Progenitor cell of endocrine pancreas (in vitro differentiated cells): ENCODE measurements around the gene OIT3. TPM values are rescaled to one million over a fixed set of nuclear protein-coding genes. Genes with fewer than 3 reads are reported as not detected.
"Not testable (repeated sequence)": the region's sequence is repeated elsewhere in the genome, so short reads cannot be mapped to it uniquely, and the experiment has no call there.

Source experiments
- DNase-seq: peaks from one replicate; pipeline ENCODE4 v3.0.0; 2021; ENCODE audit warnings: low spot score; ENCODE audit not compliant: unreplicated experiment
- H3K27ac Mint-ChIP-seq: 2 replicates; pipeline ENCODE4 v1.8.0; 2021; ENCODE audit warnings: mild to moderate bottlenecking, moderate library complexity, mixed read lengths
- H3K27me3 Mint-ChIP-seq: 2 replicates; pipeline ENCODE4 v1.8.0; 2021; ENCODE audit warnings: mixed read lengths
- H3K36me3 Mint-ChIP-seq: 2 replicates; pipeline ENCODE4 v1.8.0; 2022; ENCODE audit warnings: mixed read lengths; ENCODE audit not compliant: insufficient read depth
- H3K4me1 Mint-ChIP-seq: 2 replicates; pipeline ENCODE4 v1.8.0; 2021; ENCODE audit warnings: low read depth, mixed read lengths
- H3K4me3 Mint-ChIP-seq: 2 replicates; pipeline ENCODE4 v1.8.0; 2021; ENCODE audit warnings: low read depth, mild to moderate bottlenecking, moderate library complexity, mixed read lengths
- H3K9me3 Mint-ChIP-seq: 2 replicates; pipeline ENCODE4 v1.8.0; 2021; ENCODE audit warnings: low read depth, mixed read lengths
- total RNA-seq: library from RNA; stranded (reverse); gene quantifications from 2 replicates; pipeline ENCODE4 v1.2.1, GENCODE V29; 2021
- TF ChIP-seq, protein P1 (sequence below): fragments of 200-600 bp; sonication (generic); IDR thresholded peaks from one replicate; pipeline ENCODE4 v1.5.0; 2021; ENCODE audit warnings: antibody characterized with exemption, mild to moderate bottlenecking; ENCODE audit not compliant: unreplicated experiment

OIT3 gene
- total RNA-seq, 1 donor from 2014 or later, result 1.1 TPM

DNA sequence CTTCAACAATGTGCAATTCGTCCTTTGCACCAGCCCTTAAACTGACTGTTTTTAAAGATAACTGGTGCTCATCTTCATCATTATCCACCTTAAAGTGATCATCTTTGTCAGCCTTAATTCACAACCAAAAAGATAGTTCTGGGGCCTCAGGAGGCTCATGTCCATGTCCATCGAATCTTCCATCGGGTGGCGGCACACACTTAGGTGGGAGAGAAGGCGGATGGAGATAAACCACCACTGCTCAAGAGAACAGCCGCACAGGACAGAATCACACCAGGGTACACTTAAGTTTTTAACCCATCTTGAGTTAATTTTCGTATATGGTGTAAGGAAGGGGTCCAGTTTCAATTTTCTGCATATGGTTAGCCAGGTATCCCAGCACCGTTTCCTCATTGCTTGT, 24.8 kb downstream of the OIT3 start:
- no peaks in the 10 kb centered on the region for H3K4me1 Mint-ChIP-seq
- TF ChIP-seq, protein P1, sequence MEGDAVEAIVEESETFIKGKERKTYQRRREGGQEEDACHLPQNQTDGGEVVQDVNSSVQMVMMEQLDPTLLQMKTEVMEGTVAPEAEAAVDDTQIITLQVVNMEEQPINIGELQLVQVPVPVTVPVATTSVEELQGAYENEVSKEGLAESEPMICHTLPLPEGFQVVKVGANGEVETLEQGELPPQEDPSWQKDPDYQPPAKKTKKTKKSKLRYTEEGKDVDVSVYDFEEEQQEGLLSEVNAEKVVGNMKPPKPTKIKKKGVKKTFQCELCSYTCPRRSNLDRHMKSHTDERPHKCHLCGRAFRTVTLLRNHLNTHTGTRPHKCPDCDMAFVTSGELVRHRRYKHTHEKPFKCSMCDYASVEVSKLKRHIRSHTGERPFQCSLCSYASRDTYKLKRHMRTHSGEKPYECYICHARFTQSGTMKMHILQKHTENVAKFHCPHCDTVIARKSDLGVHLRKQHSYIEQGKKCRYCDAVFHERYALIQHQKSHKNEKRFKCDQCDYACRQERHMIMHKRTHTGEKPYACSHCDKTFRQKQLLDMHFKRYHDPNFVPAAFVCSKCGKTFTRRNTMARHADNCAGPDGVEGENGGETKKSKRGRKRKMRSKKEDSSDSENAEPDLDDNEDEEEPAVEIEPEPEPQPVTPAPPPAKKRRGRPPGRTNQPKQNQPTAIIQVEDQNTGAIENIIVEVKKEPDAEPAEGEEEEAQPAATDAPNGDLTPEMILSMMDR, result no peak
- H3K9me3 Mint-ChIP-seq, result peaks cover 27% of the 10 kb centered on the region
- no peak overlapping the region for H3K27ac Mint-ChIP-seq
- H3K36me3 Mint-ChIP-seq, result peaks cover 42% of the 10 kb centered on the region
- no peak for DNase-seq
- no peak overlapping the region for H3K4me3 Mint-ChIP-seq
- H3K27me3 Mint-ChIP-seq, result no peaks in the 10 kb centered on the region

DNA sequence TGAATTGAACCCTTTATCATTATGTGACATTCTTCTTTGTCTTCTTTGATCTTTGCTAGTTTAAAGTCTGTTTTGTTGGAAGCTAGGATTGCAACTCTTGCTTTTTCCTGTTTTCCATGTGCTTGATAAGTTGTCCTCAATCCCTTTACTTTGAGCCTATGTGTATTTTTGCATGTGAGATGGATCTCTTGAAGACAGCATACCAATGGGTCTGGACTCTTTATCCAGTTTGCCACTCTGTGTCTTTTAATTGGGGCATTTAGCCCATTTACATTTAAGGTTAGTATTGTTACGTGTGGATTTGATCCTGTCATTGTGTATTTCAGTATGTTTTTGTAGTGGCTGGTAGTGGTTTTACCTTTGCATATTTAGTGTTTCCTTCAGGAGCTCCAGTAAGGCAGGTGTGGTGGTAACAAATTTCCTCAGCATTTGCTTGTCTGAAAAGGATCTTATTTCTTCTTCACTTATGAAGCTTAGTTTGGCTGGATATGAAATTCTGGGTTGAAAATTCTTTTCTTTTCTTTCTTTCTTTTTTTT, 27.7 kb downstream of the OIT3 start:
- not testable (repeated sequence) for H3K27ac Mint-ChIP-seq, H3K4me1 Mint-ChIP-seq, DNase-seq, H3K27me3 Mint-ChIP-seq, H3K4me3 Mint-ChIP-seq
- peaks cover 27% of the 10 kb centered on the region for H3K9me3 Mint-ChIP-seq
- H3K36me3 Mint-ChIP-seq, result peaks cover 44% of the 10 kb centered on the region

DNA sequence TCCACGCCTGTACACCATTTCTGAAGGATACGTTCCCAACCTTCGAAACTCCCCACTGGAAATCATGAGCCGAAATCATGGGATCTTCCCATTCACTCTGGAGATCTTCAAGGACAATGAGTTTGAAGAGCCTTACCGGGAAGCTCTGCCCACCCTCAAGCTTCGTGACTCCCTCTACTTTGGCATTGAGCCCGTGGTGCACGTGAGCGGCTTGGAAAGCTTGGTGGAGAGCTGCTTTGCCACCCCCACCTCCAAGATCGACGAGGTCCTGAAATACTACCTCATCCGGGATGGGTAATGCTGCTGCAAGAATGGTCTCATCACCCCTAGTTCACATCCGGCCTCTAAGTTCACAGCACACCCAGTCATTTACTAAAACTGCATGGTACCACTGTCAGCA, 30.8 kb downstream of the OIT3 start:
- H3K4me1 Mint-ChIP-seq, result peaks cover 3% of the 10 kb centered on the region

DNA sequence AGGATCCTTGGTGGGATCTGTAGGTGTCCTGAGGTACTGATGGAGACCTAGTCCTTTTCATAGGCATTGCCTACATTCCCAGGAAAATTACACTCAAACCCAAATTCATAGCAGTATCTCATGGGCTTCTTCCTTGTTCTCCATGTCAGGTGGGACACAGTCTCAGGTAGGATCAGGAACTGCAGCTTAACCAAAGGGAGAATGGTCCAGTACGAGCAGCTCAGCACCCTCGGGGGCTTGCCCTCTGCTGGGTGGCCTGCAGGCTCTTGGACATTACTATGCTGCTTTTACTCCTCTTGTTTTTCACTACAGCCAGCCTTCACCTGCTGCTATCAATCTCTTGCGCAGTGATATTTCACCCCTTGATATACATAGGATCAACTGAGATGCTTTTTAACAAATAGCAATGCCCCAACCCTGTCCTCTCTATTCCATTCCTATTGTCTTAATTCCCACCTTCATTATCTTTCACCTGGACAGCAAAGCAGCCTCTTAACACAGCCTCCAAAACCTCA, 32.5 kb downstream of the OIT3 start:
- no peak overlapping the region for H3K4me3 Mint-ChIP-seq
- TF ChIP-seq, protein P1, result no peak
- DNase-seq, result no peak
- H3K9me3 Mint-ChIP-seq, result peaks cover 3% of the 10 kb centered on the region
- peaks cover 3% of the 10 kb centered on the region for H3K4me1 Mint-ChIP-seq
- H3K27ac Mint-ChIP-seq, result no peak overlapping the region
- H3K36me3 Mint-ChIP-seq, result peaks cover 15% of the 10 kb centered on the region
- no peaks in the 10 kb centered on the region for H3K27me3 Mint-ChIP-seq

More for the DNA sequence above, 30.8 kb downstream of the OIT3 start:
- H3K27me3 Mint-ChIP-seq, result no peaks in the 10 kb centered on the region
- H3K36me3 Mint-ChIP-seq, result peaks cover 28% of the 10 kb centered on the region
- no peak overlapping the region for H3K27ac Mint-ChIP-seq
- H3K9me3 Mint-ChIP-seq, result peaks cover 16% of the 10 kb centered on the region
- no peak for DNase-seq
- no peak overlapping the region for H3K4me3 Mint-ChIP-seq
- TF ChIP-seq, protein P1, result no peak

DNA sequence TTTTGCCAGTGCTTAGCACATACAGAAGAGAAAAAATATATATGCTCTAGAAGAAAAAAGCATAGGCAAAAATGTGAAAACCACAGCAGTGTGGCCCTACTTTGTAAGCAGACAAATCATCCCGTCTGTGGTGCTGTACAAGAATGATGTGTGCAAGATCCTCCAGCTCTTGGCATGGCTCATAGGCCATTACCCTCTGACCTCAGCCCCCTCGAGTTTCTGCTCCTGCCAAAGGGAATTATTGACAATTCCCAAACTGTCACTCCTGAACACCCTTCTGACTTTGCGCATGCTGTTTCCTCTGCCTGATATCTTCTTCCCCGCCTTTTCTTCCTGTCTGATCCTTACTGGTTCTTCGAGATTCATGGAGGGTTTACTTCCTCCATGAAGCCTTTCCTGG, 33.9 kb downstream of the OIT3 start:
- Mint-ChIP-seq H3K36me3 (peaks cover 5% of the 10 kb centered on the region), H3K4me3 (no peak overlapping the region), H3K27ac (no peak overlapping the region), H3K9me3 (no peaks in the 10 kb centered on the region), H3K4me1 (peaks cover 3% of the 10 kb centered on the region), H3K27me3 (no peaks in the 10 kb centered on the region)
- TF ChIP-seq, protein P1, result no peak
- no peak for DNase-seq

DNA sequence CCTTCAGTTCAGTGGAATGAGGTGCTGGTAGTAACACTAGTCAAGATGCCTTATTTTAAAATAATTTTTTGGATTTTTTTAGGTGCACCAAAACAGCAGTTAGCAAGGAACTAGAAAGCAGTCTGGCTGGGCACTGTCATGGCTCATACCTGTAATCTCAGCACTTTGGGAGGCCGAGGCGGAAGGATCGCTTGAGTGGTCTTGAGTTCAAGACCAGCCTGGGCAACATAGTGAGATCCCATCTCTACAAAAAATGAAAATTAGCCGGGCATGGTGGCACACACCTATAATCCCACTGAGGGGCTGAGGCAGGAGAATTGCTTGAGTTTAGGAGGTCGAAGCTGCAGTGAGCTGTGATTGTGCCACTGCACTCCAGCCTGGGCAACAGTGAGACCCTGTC, 35.3 kb downstream of the OIT3 start:
- H3K4me1 Mint-ChIP-seq, result peaks cover 3% of the 10 kb centered on the region
- TF ChIP-seq, protein P1, result no peak
- H3K36me3 Mint-ChIP-seq, result peaks cover 5% of the 10 kb centered on the region
- no peak for DNase-seq
- no peak overlapping the region for H3K27ac Mint-ChIP-seq
- no peaks in the 10 kb centered on the region for H3K9me3 Mint-ChIP-seq
- no peaks in the 10 kb centered on the region for H3K27me3 Mint-ChIP-seq
- no peak overlapping the region for H3K4me3 Mint-ChIP-seq
